ENCODE measurements around the gene BMPR1A. TPM values are rescaled to one million over a fixed set of nuclear protein-coding genes. Genes with fewer than 3 reads are reported as not detected.
A peak's percentile ranks its signal among the peaks of the same experiment; 100 is the strongest.

The BMPR1A gene
- total and polyA plus RNA-seq, 2 experiments from 2014 or later, result 14.2 to 82.5 TPM

- TF ChIP-seq NANOG (IDR thresholded peaks at IDR 0.05; ENCODE audit: borderline replicate concordance), result no peak
- TF ChIP-seq ETS1 (IDR thresholded peaks at IDR 0.05), result no peak
- TF ChIP-seq POLR2AphosphoS5 (IDR thresholded peaks at IDR 0.05; ENCODE audit: low read depth), result no peak
Measured at GRCh38 chr10:86820509-86820908, 64.1 kb downstream of the BMPR1A start (continued).

GRCh38 chr10:86821388-86821999 lies 65.1 kb downstream of the BMPR1A start:
- peak overlapping the region; percentile 16; the same call in 1 of the 2 replicates for H3K27ac ChIP-seq (ENCODE audit: low read depth)
- H3K36me3 ChIP-seq (ENCODE audit: insufficient read depth), result no peaks in the 10 kb centered on the region
- Mint-ChIP-seq H3K27me3 (ENCODE audit: insufficient read depth, low read depth, poor library complexity) (no peaks in the 10 kb centered on the region), H3K36me3 (ENCODE audit: low read depth) (peaks cover 6% of the 10 kb centered on the region; the same call in 2 of the 3 replicates), H3K27ac (no peak overlapping the region), H3K4me3 (no peak overlapping the region), H3K4me1 (peaks cover 57% of the 10 kb centered on the region), H3K9me3 (no peaks in the 10 kb centered on the region)
- no peak overlapping the region for H3K4me3 ChIP-seq
- peaks cover 60% of the 10 kb centered on the region for H3K4me1 ChIP-seq (ENCODE audit: insufficient read depth)
- H3F3A ChIP-seq (replicated peaks; ENCODE audit: low read depth), result no peaks in the 10 kb centered on the region
- H3K9me2 ChIP-seq (ENCODE audit: insufficient read depth), result no peaks in the 10 kb centered on the region
- peaks cover 100% of the 10 kb centered on the region for H3K79me2 ChIP-seq (replicated peaks; ENCODE audit: insufficient read depth)
- TF ChIP-seq ZNF114 (CRISPR knock-in tag; IDR thresholded peaks at IDR 0.05) (no peak), JUNB (IDR thresholded peaks at IDR 0.05; ENCODE audit: unreplicated experiment) (no peak)
- no peaks in the 10 kb centered on the region for H3K27me3 ChIP-seq (ENCODE audit: insufficient read depth)
- DNase-seq (ENCODE audit: low spot score) (no peak), ATAC-seq (no peak)
- peaks cover 21% of the 10 kb centered on the region for H4K20me1 ChIP-seq (replicated peaks; ENCODE audit: insufficient read depth)
- no peak overlapping the region for H3K4me2 ChIP-seq
- H2AFZ ChIP-seq, result no peak overlapping the region

- Histone ChIP-seq H3K4me2 (peak overlapping the region; percentile 48), H2AFZ (no peak overlapping the region), H3F3A (replicated peaks; ENCODE audit: low read depth) (no peaks in the 10 kb centered on the region), H3K79me2 (replicated peaks; ENCODE audit: insufficient read depth) (peaks cover 100% of the 10 kb centered on the region), H3K36me3 (ENCODE audit: insufficient read depth) (no peaks in the 10 kb centered on the region), H3K9me2 (ENCODE audit: insufficient read depth) (no peaks in the 10 kb centered on the region), H3K27ac (ENCODE audit: low read depth) (peak overlapping the region; percentile 77), H3K4me3 (no peak overlapping the region), H3K27me3 (ENCODE audit: insufficient read depth) (no peaks in the 10 kb centered on the region), H4K20me1 (replicated peaks; ENCODE audit: insufficient read depth) (peaks cover 29% of the 10 kb centered on the region), H3K4me1 (ENCODE audit: insufficient read depth) (peaks cover 62% of the 10 kb centered on the region)
- peak overlapping the region; percentile 81 for H3K27ac Mint-ChIP-seq
- no peaks in the 10 kb centered on the region for H3K27me3 Mint-ChIP-seq (ENCODE audit: insufficient read depth, low read depth, poor library complexity)
- H3K4me1 Mint-ChIP-seq, result peaks cover 59% of the 10 kb centered on the region
- no peaks in the 10 kb centered on the region for H3K36me3 Mint-ChIP-seq (ENCODE audit: low read depth)
- ATAC-seq (peak; percentile 68), DNase-seq (ENCODE audit: low spot score) (peak; percentile 53)
- 0 out of 3 replicates have a peak overlapping the region, but pooled peaks have one; percentile 4 for H3K4me3 Mint-ChIP-seq
- no peak for TF ChIP-seq NANOG (IDR thresholded peaks at IDR 0.05; ENCODE audit: borderline replicate concordance)
- no peaks in the 10 kb centered on the region for H3K9me3 Mint-ChIP-seq
Measured at GRCh38 chr10:86823565-86823964, 67.1 kb downstream of the BMPR1A start.

DNA sequence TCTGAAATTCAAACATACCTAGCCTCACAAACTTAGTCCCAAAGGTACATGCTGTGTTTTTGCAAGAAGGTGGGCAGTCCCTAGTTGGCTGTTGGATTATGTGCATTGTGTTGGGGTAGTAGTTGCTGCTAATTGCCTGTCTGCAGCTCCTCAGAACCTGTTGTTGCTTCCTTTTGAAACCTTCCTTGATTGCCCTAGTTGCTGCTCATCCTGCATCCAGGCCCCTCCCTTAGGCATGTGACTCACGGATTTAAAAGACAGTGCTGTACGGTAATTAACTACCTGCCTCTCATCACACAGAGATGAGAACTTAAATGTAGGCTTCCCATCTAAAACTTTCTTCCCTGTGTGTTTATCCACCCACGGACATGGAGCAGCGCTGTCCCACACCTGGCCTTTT lies 67.7 kb downstream of the BMPR1A start:
- no peak overlapping the region; the same call in 2 of the 3 replicates for H3K4me3 Mint-ChIP-seq
- Histone ChIP-seq H3K79me2 (replicated peaks; ENCODE audit: insufficient read depth) (peaks cover 100% of the 10 kb centered on the region), H3K4me2 (peak overlapping the region; percentile 48), H3F3A (replicated peaks; ENCODE audit: low read depth) (no peaks in the 10 kb centered on the region), H3K27me3 (ENCODE audit: insufficient read depth) (no peaks in the 10 kb centered on the region), H3K4me3 (no peak overlapping the region), H3K27ac (ENCODE audit: low read depth) (0 out of 2 replicates have a peak overlapping the region, but pooled peaks have one; percentile 77), H3K4me1 (ENCODE audit: insufficient read depth) (peaks cover 65% of the 10 kb centered on the region), H3K36me3 (ENCODE audit: insufficient read depth) (no peaks in the 10 kb centered on the region), H4K20me1 (replicated peaks; ENCODE audit: insufficient read depth) (peaks cover 27% of the 10 kb centered on the region), H3K9me2 (ENCODE audit: insufficient read depth) (no peaks in the 10 kb centered on the region), H2AFZ (no peak overlapping the region)
- no peaks in the 10 kb centered on the region for H3K36me3 Mint-ChIP-seq (ENCODE audit: low read depth)
- peak; percentile 65 for DNase-seq (ENCODE audit: low spot score)
- H3K27me3 Mint-ChIP-seq (ENCODE audit: insufficient read depth, low read depth, poor library complexity), result no peaks in the 10 kb centered on the region
- peak; percentile 73 for ATAC-seq
- H3K9me3 Mint-ChIP-seq, result no peaks in the 10 kb centered on the region
- H3K27ac Mint-ChIP-seq, result peak overlapping the region; percentile 81
- H3K4me1 Mint-ChIP-seq, result peaks cover 61% of the 10 kb centered on the region
- TF ChIP-seq POLR2AphosphoS5 (IDR thresholded peaks at IDR 0.05; ENCODE audit: low read depth) (no peak), CREB1 (CRISPR knock-in tag; IDR thresholded peaks at IDR 0.05; ENCODE audit: low read depth) (no peak), JUNB (IDR thresholded peaks at IDR 0.05; ENCODE audit: unreplicated experiment) (no peak), REST (IDR thresholded peaks at IDR 0.05; ENCODE audit: unreplicated experiment) (no peak), ZNF114 (CRISPR knock-in tag; IDR thresholded peaks at IDR 0.05) (no peak), EZH2phosphoT487 (IDR thresholded peaks at IDR 0.05; ENCODE audit: unreplicated experiment) (no peak), EZH2 (IDR thresholded peaks at IDR 0.05; ENCODE audit: low read depth, unreplicated experiment) (no peak), STAT1 (IDR thresholded peaks at IDR 0.05; ENCODE audit: unreplicated experiment) (no peak), ZNF331 (CRISPR knock-in tag; IDR thresholded peaks at IDR 0.05; ENCODE audit: low read depth) (no peak)
